ENCODE results near the gene MYO1A. TPM values are rescaled to one million over a fixed set of nuclear protein-coding genes. Genes with fewer than 3 reads are reported as not detected.

MYO1A gene
- total and polyA plus RNA-seq, 2 of the 13 experiments (the other 11 are each of a cell fraction or from before 2014, with no cell fraction given), result 5.3 to 6.0 TPM

- 9% methylated on average over 7 of the region's 13 CpGs for WGBS (ENCODE audit: low lambda C conversion rate)
- in situ Hi-C loops (cut with HindIII; ENCODE audit: extremely low pct_ligation_motif_present, low pct_unique_long_range_greater_than_20kb), result no loop called here
- Histone ChIP-seq H3K27me3 (ENCODE audit: control insufficient read depth in 1 of 2, insufficient read depth in 2 of 2, low read length in 2 of 2) (no peaks in the 10 kb centered on the region; a peak in 2 of 5 replicates), H3K4me2 (ENCODE audit: low read depth, low read length) (peak overlapping the region; percentile 57), H3K9ac (ENCODE audit: insufficient read depth, low read depth, low read length) (no peak overlapping the region), H4K20me1 (ENCODE audit: insufficient read depth, low read length) (peaks cover 4% of the 10 kb centered on the region), H3K4me1 (ENCODE audit: insufficient read depth, low read length) (peaks cover 28% of the 10 kb centered on the region), H2AFZ (ENCODE audit: low read length) (no peak overlapping the region), H3K36me3 (replicated peaks in 1 of 2; ENCODE audit: control insufficient read depth in 1 of 2, insufficient read depth in 2 of 2, low read length in 2 of 2) (peaks cover 13 to 34% of the 10 kb centered on the region in 2 experiments), H3K79me2 (ENCODE audit: insufficient read depth, low read length) (peaks cover 16% of the 10 kb centered on the region), H3K4me3 (replicated peaks in 1 of 3; ENCODE audit: insufficient read depth in 1 of 3, low read depth in 2 of 3, low read length in 3 of 3) (no peak overlapping the region), H3K9me3 (ENCODE audit: low read length) (no peaks in the 10 kb centered on the region), H3K27ac (ENCODE audit: extremely low read length, insufficient read depth, low read length) (peak overlapping the region; percentile 14)
- ATAC-seq, result peak; percentile 93
- intact Hi-C loops (cut with micrococcal nuclease; ENCODE audit: unreplicated experiment), result loop anchor here (5.0 kb wide), 2 partner anchors 54 to 249 kb away; partner anchors contain the start of gene PRIM1
- ChIA-PET POLR2A (interaction anchor here (0.9 to 1.1 kb wide), 3 partner anchors 110 to 276 kb away, joined by 4 to 7 read pairs (median 5); partner anchors contain the start of genes HSD17B6, NACA and STAT6), CTCF (ENCODE audit: low intra/inter-chr PET ratio, low total read pairs) (interaction anchor here (0.7 to 2.2 kb wide), 4 partner anchors 14 to 239 kb away, joined by 3 to 11 read pairs (median 4); no protein-coding TSS in a partner anchor)
- BruUV-seq (replicated peaks), result no TSS peak
- FAIRE-seq, result peak; percentile 98
- DNase-seq (ENCODE audit: low spot score), result peak; percentile 87
- TF ChIP-seq ZSCAN21 (CRISPR knock-in tag; IDR thresholded peaks at IDR 0.05; ENCODE audit: borderline replicate concordance) (no peak), GLI4 (CRISPR knock-in tag; IDR thresholded peaks at IDR 0.05; ENCODE audit: borderline replicate concordance) (0 out of 2 replicates have a peak, but pooled peaks have one; percentile 54), SIX1 (CRISPR knock-in tag; IDR thresholded peaks at IDR 0.05; ENCODE audit: borderline replicate concordance) (no peak), TP53 (CRISPR knock-in tag; conservative IDR thresholded peaks at IDR 0.05) (no peak), PBX3 (CRISPR knock-in tag; IDR thresholded peaks at IDR 0.05; ENCODE audit: borderline replicate concordance) (no peak), NFKB2 (CRISPR knock-in tag; IDR thresholded peaks at IDR 0.05; ENCODE audit: borderline replicate concordance) (peak; percentile 26; the same call in 1 of the 2 replicates), ZIK1 (CRISPR knock-in tag; IDR thresholded peaks at IDR 0.05; ENCODE audit: borderline replicate concordance, low read depth) (no peak), ZNF598 (CRISPR knock-in tag; IDR thresholded peaks at IDR 0.05; ENCODE audit: borderline replicate concordance) (peak; percentile 82; the same call in 1 of the 2 replicates), ZBTB2 (CRISPR knock-in tag; IDR thresholded peaks at IDR 0.05; ENCODE audit: low read depth) (no peak), ZNF343 (CRISPR knock-in tag; IDR thresholded peaks at IDR 0.05) (0 out of 2 replicates have a peak, but pooled peaks have one; percentile 39), FOXK1 (CRISPR knock-in tag; IDR thresholded peaks at IDR 0.05; ENCODE audit: borderline replicate concordance, low read depth) (no peak), ZNF550 (CRISPR knock-in tag; IDR thresholded peaks at IDR 0.05; ENCODE audit: borderline replicate concordance) (no peak), ZSCAN31 (CRISPR knock-in tag; IDR thresholded peaks at IDR 0.05; ENCODE audit: low read depth) (no peak), ZNF337 (CRISPR knock-in tag; IDR thresholded peaks at IDR 0.05; ENCODE audit: borderline replicate concordance, low read depth) (0 out of 2 replicates have a peak, but pooled peaks have one; percentile 79), ZNF468 (CRISPR knock-in tag; IDR thresholded peaks at IDR 0.05) (no peak), ZNF446 (CRISPR knock-in tag; IDR thresholded peaks at IDR 0.05) (no peak), RFXANK (CRISPR knock-in tag; IDR thresholded peaks at IDR 0.05) (no peak), RCOR2 (CRISPR knock-in tag; IDR thresholded peaks at IDR 0.05) (peak; percentile 80), NCOA1 (CRISPR knock-in tag; IDR thresholded peaks at IDR 0.05) (no peak), ZNF256 (CRISPR knock-in tag; conservative IDR thresholded peaks at IDR 0.05) (no peak), SMYD3 (CRISPR knock-in tag; IDR thresholded peaks at IDR 0.05) (no peak), ATRX (CRISPR knock-in tag; IDR thresholded peaks at IDR 0.05; ENCODE audit: borderline replicate concordance) (no peak), ATF5 (CRISPR knock-in tag; IDR thresholded peaks at IDR 0.05; ENCODE audit: low read depth) (no peak)
These were observed 48.5 kb downstream of the MYO1A start for GRCh38 chr12:57001448-57001906.

Data from HepG2 (cell line).